ENCODE measurements around the gene HAPLN3.

The HAPLN3 gene

DNA sequence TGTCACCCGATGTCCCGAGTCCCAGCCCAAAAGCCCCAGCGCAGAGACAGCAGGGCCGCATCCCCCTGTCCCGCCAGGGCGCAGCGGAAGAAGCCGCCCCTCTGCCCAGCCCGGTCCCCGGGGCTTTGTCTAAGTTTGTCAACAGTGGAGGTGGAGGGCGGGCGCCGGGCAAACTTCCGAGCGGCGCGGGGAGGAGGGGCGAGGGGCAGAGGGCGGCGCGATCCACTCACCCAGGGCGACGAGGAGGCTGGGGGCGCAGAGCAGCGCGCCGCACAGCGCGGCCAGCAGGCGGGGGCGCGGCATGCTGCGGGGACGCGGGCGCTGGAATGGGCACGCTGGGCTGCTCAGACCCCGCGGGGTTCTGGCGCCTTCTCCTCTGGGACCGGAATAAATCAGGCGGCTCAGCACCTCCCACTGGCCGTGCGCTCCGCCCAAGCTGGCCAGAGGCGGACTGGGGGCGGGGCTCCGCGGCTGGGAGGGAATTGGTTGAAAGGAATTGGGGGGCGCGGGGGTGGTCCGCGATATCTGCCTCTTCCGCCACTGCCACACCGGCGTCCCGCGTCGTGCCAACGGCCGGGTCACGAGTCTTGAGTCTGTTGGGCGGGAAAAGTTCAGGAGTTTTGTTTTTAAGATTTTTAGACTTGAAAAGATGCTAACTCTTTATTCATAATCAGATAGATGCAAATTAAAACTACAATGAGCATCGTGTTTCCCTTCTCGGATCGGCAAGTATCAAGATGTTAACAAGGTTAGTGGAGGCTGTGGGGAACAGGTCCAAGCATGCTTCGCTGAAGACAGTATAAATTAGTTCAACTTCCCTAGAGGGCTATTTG lies 17.9 kb upstream of the HAPLN3 start, which contains the start of gene MFGE8:
Gene MFGE8 (minus strand): TSS at position 363 of the 833 bp plus-strand sequence. CDS start 60 bp downstream, at position 303.
- peak within 1 kb of the TSS; percentile 62 for H3K4me3 ChIP-seq (ENCODE audit: low read depth, low read length)
- peak; percentile 48 for DNase-seq (ENCODE audit: low read depth)

GRCh38 chr15:88912500-88912921 lies 17.2 kb upstream of the HAPLN3 start:
- peak overlapping the region; percentile 62 for H3K4me3 ChIP-seq (ENCODE audit: low read depth, low read length)
- DNase-seq (ENCODE audit: low read depth), result no peak

DNA sequence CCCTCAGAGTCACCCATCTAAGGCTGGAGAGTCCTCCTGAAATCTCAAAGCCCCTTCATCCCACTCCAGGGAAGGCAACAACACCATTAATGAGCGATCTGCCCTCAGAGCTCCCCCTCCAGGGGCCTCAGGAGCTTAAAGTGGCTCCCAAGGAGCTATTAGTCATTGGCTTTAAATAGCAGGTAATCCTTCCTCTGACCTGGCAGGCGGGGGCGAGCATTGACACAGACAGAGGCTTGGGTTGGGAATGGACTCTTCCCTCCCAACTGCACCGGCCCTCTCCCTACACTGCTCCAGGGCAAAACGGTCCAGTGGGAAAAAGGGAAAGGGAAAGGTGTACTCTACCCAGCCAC lies 16.4 kb upstream of the HAPLN3 start:
- no peak for DNase-seq (ENCODE audit: low read depth)
- peak overlapping the region; percentile 62 for H3K4me3 ChIP-seq (ENCODE audit: low read depth, low read length)

DNA sequence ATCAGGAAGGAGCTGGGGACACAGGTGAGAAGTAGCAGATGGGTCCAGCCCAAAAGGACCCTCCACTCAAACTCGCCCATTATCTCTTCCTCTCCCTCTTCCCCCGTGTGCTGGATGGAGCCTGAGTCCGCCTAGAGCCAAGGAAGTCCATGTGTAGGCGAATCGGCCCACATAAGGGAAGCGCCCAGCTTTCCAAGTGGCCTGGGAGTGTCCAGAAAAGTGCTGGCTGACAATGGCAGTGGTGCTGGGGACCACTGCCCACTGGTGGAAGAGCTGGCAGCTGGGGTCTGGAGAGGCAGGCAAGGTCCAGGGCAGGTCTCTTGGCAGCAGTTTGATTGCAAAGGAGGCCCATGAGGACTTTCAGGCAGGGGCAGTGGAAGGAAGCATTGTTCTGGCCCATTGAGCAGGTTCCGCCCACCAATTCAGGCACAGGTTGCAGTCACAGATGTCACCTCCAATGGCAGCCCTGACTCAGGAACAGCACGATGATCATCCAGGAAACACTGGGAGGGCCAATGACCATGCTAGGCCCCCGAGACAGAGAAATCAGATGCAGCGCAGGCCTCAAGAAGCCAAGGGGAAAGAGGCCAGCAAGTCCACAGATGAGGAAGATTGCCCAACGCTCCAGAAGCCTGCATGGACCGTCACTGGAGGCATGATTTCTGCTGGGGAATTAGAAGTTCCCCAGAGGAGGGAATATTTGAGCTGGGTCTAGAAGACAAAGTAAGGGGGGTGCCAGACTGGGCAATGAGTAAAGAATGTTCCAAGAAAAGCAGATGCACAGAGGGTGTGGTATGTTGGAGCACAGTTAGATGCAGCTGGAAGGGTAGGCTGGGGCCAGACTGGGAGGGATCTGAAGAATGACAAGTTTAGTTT lies 14.8 kb upstream of the HAPLN3 start:
- DNase-seq (ENCODE audit: low read depth), result no peak
- H3K4me3 ChIP-seq (ENCODE audit: low read depth, low read length), result no peak overlapping the region

GRCh38 chr15:88908697-88909621 lies 13.6 kb upstream of the HAPLN3 start:
- no peak for DNase-seq (ENCODE audit: low read depth)

GRCh38 chr15:88908123-88908522 lies 12.8 kb upstream of the HAPLN3 start:
- H3K4me3 ChIP-seq (ENCODE audit: low read depth, low read length), result no peak overlapping the region
- DNase-seq (ENCODE audit: low read depth), result no peak

More at GRCh38 chr15:88908697-88909621, 13.6 kb upstream of the HAPLN3 start:
- no peak overlapping the region for H3K4me3 ChIP-seq (ENCODE audit: low read depth, low read length)

DNA sequence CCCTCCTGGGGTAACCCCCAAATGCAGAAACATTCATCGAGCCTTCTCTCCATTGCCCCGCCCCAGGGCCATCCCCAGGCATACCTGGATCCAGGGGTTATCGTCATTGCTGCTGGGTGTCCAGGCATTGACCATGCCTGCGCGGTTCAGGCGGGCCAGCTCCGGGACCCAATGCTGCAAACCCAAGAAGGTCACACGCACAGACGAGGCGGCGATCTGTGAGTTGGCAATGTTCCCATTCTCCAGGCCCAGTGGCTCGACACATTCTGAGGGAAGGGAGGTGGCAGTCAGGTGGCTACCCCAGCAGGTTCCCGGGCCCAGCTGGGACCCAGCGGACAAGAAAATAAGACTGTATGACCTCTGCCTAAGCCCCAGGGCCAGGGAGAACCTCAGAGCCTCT lies 11.8 kb upstream of the HAPLN3 start:
- H3K4me3 ChIP-seq (ENCODE audit: low read depth, low read length), result no peak overlapping the region

GRCh38 chr15:88906551-88906950 lies 11.2 kb upstream of the HAPLN3 start:
- DNase-seq (ENCODE audit: low read depth), result no peak
- no peak overlapping the region for H3K4me3 ChIP-seq (ENCODE audit: low read depth, low read length)

More for the DNA sequence above, 11.8 kb upstream of the HAPLN3 start:
- DNase-seq (ENCODE audit: low read depth), result no peak

- no peak overlapping the region for H3K4me3 ChIP-seq (ENCODE audit: low read depth, low read length)
- no peak for DNase-seq (ENCODE audit: low read depth)
Measured at GRCh38 chr15:88906130-88906529, 10.8 kb upstream of the HAPLN3 start.

- DNase-seq (ENCODE audit: low read depth), result no peak
- no peak overlapping the region for H3K4me3 ChIP-seq (ENCODE audit: low read depth, low read length)
Measured at GRCh38 chr15:88905576-88905975, 10.2 kb upstream of the HAPLN3 start.

- H3K4me3 ChIP-seq (ENCODE audit: low read depth, low read length), result no peak overlapping the region
- DNase-seq (ENCODE audit: low read depth), result no peak
Measured at GRCh38 chr15:88904624-88905327, 9.4 kb upstream of the HAPLN3 start.

DNA sequence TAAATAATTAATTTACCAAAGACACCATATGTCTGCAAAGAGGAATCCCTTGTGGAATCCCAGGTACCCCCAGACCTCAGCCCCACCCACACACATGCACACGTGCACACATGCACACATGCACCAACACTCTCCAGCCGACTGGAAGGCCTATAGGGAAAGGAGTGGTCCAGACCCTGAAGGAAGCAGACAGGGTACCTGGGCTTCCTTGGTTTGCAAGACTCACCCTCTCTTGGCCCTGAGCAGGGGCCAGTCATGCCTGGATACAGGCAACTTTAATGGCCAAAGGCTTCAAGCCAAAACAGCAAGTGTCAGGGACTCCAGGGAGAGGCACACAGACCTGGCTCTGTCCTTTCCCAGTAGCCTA lies 8.9 kb upstream of the HAPLN3 start:
- DNase-seq (ENCODE audit: low read depth), result no peak
- no peak overlapping the region for H3K4me3 ChIP-seq (ENCODE audit: low read depth, low read length)

DNA sequence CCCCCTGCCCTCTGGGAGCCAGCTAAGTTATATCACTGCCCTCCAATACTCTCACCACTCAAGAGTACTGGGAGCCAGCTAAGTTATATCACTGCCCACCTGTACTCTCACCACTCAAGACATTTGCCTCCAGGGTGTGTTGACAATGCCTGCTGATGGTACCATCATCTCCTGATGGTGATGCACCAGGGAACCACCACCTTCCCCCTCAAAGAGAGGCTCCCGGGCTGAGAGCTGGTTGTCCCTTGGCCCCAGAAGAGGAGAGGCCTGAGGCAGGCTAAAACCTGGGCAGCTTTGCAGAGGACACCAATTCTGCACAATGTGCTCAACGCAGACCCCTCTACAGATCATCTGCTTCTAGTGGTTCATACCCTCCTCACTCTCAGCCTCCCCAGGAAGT lies 7.5 kb upstream of the HAPLN3 start:
- no peak for DNase-seq (ENCODE audit: low read depth)
- H3K4me3 ChIP-seq (ENCODE audit: low read depth, low read length), result no peak overlapping the region

DNA sequence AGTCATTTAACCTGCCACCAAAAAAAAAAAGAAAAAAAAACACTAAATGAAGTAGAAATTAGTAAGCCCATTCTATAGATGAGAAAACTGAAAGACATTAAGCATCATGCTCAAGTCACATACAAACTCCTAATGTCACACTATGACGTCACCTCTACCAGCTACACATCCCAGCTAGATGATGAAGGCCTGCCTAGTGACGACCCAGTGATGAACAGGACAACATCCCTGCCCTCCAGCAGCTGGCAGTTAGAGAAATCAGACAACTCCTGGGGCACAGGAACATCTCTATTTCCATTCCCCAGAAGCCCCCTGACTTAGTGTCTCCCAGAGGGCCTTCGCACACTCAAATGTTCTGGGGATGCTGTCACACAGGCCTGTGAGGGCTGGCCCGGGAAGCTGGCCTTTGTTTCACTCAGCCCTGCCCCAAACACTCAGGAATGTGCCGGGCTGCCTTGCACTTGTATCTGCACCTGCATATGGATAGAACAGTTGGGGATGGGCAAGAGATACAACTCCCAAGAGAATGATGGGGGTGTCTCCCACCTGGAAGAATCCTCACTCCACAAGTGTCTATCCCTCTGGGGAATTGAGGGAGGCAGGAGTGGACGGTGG lies 7.0 kb upstream of the HAPLN3 start:
- no peak for DNase-seq (ENCODE audit: low read depth)
- H3K4me3 ChIP-seq (ENCODE audit: low read depth, low read length), result no peak overlapping the region

GRCh38 chr15:88901508-88902220 lies 6.3 kb upstream of the HAPLN3 start:
- DNase-seq (ENCODE audit: low read depth), result no peak
- H3K4me3 ChIP-seq (ENCODE audit: low read depth, low read length), result no peak overlapping the region

DNA sequence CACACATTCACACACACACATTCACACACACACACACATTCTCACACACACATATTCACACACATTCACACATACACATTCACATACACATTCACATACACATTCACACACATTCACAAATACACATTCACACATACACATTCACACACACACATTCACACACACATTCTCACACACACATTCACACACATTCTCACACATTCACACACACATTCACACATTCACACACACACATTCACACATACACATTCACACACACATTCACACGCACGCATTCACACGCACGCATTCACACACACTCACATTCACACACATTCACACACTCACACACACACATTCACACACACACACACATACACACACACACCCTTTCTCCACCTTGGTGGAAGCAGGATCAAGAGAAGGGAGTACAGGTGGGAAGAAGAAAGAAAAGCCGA lies 5.7 kb upstream of the HAPLN3 start:
- DNase-seq (ENCODE audit: low read depth), result no peak
- H3K4me3 ChIP-seq (ENCODE audit: low read depth, low read length), result no peak overlapping the region

GRCh38 chr15:88900309-88900981 lies 5.1 kb upstream of the HAPLN3 start:
- DNase-seq (ENCODE audit: low read depth), result no peak
- no peak overlapping the region for H3K4me3 ChIP-seq (ENCODE audit: low read depth, low read length)
